NCI-H2081 (cell line): Measurements from ENCODE around the gene RAB13.

Experiments used
- DNase-seq, 2 experiments: peaks; one replicate each; lab custom pipeline; 2025; lab: John Stamatoyannopoulos, UW

The RAB13 gene

GRCh38 chr1:153933430-153933829, 52.7 kb downstream of the RAB13 start:
- no peak for DNase-seq

- DNase-seq, result no peak
Measured at GRCh38 chr1:153932156-153933131, 53.7 kb downstream of the RAB13 start.
